DOHH2 (cell line): ENCODE data around the gene NPAS3.

Experiments
- CTCF ChIP-seq: fragments of 200-600 bp; sonication (generic); IDR thresholded peaks from one replicate; pipeline ENCODE4 v1.5.1; 2014; ENCODE audit warnings: antibody characterized with exemption, mild to moderate bottlenecking, low read depth, low read length; ENCODE audit not compliant: poor library complexity, severe bottlenecking
- EZH2phosphoT487 ChIP-seq: fragments of 200-600 bp; sonication (generic); IDR thresholded peaks from 2 replicates; pipeline ENCODE4 v1.6.1; 2017; ENCODE audit warnings: borderline replicate concordance, mild to moderate bottlenecking, antibody characterized with exemption, low read length, moderate library complexity, mixed read lengths

GRCh38 chr14:33103489-33103888 is 164.8 kb downstream of the NPAS3 start:
- TF ChIP-seq CTCF (no peak), EZH2phosphoT487 (no peak)
